GM19468 (cell line): Measurements from ENCODE around the gene ADGRV1.
"Not testable (repeated sequence)": the region's sequence is repeated elsewhere in the genome, so short reads cannot be mapped to it uniquely, and the experiment has no call there.

ENCODE experiments used
- ATAC-seq: cut with Tn5 transposase; IDR thresholded peaks from one replicate; pipeline ENCODE4 v1.9.1; 2021; ENCODE audit warnings: mild to moderate bottlenecking, moderate library complexity, moderate number of reproducible peaks; ENCODE audit not compliant: unreplicated experiment; ENCODE audit errors: extremely low read depth

The ADGRV1 gene

DNA sequence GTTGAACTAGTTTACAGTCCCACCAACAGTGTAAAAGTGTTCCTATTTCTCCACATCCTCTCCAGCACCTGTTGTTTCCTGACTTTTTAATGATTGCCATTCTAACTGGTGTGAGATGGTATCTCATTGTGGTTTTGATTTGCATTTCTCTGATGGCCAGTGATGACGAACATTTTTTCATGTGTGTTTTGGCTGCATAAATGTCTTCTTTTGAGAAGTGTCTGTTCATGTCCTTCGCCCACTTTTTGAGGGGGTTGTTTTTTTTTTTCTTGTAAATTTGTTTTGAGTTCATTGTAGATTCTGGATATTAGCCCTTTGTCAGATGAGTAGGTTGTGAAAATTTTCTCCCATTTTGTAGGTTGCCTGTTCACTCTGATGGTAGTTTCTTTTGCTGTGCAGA is 365.6 kb downstream of the ADGRV1 start:
- not testable (repeated sequence) for ATAC-seq

DNA sequence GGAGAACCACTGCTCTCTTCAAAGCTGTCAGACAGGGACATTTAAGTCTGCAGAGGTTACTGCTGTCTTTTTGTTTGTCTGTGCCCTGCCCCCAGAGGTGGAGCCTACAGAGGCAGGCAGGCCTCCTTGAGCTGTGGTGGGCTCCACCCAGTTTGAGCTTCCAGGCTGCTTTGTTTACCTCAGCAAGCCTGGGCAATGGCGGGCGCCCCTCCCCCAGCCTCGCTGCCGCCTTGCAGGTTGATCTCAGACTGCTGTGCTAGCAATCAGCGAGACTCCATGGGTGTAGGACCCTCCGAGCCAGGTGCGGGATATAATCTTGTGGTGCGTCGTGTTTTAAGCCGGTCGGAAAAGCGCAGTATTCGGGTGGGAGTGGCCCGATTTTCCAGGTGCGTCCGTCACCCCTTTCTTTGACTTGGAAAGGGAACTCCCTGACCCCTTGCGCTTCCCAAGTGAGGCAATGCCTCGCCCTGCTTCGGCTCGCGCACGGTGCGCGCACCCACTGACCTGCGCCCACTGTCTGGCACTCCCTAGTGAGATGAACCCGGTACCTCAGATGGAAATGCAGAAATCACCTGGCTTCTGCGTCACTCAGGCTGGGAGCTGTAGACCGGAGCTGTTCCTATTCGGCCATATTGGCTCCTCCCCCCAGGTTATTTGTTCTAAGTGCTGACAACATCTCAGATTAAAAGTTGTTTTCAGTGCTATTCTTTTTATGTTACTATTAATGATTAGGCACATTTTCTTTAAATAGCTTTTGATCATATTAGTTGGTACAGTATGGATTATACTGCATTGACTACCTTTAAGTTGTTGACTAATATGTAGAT is 370.6 kb downstream of the ADGRV1 start:
- not testable (repeated sequence) for ATAC-seq

DNA sequence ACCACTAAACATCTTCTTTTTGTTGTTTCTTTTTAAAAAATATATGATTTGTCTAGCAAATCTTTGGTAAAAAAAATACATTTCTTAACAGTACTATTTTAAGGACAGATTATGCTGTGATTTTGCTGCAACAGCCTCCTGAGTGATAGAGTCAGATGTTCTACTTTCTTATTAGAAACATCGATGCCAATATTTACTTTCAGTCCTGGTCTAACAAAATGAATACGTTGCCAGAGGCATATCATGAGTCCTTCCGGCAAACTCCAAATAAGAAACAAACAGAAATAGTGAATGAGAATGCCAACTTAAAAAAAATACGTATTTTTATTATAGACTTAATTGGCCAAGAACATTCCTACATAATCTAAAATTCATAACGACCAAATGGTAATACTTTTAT is 371.5 kb downstream of the ADGRV1 start:
- no peak for ATAC-seq

DNA sequence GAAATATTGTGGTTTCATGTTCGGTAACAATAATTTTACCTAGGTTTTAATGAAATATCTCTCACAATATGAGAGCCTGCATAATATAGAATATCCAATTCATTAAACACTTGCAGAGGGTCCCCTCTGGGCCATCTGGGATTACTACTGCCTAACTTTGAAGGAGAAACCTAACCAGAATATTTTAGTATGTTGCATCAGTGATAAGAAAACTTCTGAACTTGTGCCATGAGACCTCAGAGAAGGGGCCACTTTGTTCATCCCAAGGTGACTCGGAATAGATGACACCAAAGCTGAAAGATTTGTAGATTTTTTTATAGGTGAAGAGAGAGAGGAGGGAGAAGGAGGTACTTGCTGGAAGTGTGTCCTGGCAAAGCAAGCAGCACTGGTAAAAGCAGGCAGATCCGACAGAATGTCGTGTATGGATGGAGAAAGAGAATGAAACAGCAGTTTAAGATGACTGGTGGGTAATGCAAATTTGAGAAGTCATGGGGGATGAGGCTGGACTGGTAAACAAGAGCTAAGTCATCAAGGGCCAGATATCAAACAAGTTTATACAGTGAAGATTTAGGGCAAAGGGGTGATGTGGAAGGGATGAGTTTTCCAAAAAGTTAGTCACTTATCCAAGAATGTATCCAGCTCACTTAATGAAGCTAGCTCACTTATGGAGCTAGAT is 372.3 kb downstream of the ADGRV1 start:
- no peak for ATAC-seq

DNA sequence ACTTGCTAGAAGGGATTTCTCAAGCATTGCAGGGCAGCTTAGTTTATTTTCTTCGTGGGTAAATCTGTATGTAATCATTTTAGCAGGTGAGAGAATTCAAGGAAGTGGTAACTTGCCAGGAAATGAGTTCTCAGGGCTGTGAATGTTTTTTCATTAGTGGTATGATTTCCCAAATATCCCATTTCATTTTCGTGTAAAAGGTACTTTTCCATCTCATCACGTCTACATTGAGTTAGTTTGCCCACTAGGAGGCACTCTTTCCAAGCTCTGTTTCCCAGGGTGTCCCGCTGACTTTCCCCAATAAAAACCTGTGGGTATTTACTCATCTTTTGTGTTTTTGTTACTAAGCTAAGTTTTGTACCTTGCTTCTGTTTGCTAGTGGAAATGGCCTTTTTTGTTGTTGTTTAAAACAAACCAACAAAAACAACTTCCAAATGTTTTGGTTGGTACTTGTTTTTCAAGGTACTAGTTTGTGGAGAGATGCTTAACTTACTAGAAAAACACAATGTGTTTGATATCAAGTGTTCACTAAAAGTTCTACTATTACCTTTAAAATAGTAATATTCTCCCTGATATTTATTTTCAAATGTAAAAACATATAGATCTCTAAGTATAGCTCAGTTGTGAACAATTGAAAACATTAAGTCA is 373.6 kb downstream of the ADGRV1 start:
- ATAC-seq = no peak

DNA sequence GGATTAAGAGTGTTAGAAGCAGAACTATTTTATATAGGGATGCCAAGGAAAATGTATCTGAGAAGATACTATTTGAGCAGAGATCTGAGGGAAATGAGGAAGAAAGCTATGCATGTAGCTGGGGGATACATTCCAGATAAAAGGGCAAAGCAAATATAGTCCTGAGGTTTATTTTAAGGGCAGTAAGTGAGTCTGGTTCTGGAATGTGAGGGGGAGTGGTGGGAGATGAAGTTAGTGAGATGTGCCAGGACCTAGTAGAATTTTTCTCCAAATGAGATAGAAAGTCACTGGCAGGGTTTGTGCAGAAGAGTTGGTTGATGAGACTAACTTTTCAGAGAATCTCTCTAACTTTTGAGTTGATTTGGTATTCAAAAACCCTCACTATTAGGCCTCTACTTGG is 374.7 kb downstream of the ADGRV1 start:
- ATAC-seq = no peak

DNA sequence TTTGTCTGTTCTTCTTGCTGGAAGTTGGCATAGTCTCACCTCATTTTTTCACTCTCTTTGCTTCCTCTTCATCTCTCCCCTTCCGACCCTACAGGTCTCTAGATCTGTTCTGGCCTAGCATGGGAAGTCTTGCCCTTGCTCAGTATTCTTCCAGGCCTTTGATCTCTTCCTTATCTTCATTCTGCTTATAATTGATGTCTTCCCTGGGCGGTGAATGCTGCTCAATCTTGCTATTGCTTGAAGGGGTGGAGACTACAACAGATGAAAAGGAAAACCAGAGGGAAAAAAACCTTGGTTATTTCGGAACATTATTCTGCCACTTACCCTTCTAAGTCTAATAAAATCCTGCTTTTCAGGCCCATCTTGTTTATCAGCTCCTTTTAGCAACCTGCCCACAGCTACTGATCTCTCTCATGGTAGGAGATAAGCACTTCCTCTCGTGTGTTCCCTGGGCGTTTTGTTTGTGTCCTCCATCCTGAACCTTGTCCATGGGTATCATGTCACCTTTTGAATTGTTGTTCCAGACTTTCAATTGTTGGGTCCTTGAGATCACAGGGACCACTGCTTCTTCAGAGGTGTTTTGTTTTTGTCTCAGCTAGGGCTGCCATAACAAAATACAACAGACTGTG is 375.6 kb downstream of the ADGRV1 start:
- ATAC-seq = no peak

DNA sequence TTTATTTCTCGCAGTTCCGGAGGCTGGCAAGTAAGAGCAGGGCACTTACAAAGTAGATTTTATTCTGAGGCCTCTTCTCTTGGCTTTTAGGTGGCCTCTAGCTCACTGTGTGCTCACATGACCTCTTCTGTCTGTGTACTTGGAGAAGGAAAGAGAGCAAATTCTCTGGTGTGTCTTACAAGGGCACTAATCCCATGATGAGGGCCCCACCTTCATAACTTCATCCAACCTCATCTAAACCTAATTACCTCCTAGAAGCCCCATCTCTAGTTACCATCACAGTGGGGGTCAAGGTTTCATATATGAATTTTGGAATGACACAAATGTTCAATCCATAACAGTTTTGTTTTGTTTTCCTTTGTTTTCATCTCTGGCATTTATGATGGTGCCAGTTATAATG is 376.1 kb downstream of the ADGRV1 start:
- ATAC-seq = no peak

DNA sequence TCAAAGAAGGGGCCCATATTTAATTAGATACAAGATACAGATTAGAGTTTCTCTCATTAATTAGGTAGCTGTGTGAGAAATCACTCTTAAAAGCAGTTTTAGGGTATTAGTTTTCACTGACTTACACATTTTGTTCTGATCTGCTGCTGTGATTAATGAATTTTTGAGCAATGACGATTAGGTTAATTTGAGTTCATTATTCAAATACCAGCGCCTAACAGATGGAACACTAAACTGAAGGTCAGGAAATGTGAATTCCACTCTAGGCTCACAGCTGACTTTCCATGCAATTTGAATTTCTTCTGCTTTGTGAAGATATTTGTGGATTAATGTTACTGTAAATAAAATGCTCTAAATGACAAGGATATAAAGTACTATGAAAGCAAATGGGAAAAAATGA is 380.6 kb downstream of the ADGRV1 start:
- ATAC-seq = no peak

DNA sequence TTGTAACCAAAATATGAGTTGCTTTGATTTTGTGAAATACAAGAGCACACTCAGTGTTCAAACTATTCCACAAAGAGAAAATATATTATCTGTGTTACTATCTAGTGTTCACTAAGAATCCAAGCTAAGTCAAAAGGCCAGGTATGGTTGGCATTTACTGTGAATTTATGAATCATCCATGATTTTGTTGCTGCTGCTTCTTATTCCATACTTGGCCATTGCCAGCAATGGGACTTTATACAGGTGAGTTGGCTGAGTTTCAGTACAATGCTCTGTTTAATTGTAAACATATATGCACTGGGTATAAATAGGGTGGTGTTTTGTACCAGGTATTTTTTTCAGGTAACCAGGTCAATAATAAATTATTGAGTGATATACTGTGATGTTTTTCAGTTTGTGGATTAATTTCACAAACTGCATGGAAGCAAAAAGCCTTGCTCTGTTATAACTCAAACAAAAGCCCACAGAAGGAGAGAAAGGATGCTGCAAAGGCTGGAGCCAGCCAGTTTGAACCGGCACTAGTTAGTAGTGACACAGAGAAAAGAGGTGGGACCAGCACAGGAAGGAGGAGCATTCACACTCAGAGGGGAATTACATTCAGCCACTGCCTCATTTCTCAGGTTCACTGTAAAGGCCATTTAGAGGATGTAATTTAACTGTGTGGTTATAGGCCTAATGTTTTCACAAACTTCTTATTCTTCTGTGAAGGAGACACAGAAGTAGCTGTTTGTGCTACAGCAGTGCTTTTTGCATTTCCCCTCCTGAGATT is 381.8 kb downstream of the ADGRV1 start:
- ATAC-seq = peak; percentile 81

DNA sequence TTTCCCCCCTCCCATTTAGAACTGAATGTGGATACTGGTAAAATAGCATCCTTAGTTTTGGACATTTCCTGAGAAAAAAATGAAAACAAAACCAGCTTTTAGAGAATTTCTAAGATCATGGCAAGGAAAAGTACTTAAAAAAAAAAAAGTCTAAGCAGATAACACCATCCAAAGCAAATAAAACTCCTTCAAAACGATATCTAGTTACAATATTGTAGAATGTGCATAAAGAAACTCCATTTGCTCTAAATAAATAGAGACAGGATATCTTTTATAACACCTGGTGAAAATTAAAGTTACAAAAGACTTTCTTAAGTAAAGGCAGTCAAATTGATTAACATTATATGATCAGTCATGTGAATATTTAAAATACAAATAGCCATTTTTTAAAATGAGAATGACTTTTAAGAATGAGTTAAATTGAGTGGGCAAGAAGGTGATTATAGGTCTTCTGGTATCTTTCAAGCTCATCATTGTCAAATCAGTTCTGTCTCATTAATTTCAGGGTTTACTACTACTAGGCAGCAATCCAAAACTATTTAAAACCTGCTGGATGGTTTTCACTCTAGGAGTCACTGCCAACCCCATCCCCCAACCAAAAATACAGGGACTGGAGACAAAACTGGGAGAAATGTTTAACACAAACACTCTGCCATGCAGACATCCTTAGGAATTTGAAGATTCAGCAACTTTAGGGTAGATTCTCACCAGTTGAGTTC is 382.6 kb downstream of the ADGRV1 start:
- no peak for ATAC-seq

DNA sequence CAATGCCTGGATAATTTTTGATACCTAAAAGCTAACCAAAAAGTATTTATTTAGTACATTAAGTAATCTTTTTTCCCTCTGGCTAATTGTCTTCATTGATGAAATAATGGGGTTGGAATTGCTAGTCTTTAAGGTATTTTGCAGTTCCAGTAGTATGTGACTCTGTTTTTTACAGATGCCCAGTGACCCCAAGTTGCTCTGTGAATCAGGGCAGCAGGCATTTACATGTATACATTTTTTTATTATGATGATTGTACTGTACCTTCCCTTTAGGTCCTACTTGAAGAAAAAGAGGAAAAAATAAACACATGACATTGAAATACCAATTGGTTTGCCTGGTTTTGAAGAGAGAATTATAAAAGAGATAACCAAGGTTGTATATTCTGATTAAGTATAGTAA is 385.5 kb downstream of the ADGRV1 start:
- no peak for ATAC-seq

DNA sequence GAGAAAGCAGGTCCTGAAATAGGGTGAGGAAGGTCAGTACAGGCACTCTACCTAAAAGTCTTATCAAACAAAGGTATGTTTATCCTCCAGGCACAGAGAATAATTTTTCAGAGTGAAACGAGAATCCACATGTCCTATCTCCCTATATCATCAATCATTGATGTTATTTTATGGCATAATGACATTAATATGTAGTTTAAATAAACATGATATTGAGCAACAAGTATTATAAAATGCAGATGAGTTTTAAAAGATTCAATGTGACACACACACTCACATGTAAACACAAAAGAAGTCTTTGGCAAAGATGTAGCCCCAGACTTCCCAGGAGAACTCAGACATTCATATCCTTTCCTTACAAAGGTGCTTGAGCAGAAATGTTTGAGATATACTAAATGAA is 389.1 kb downstream of the ADGRV1 start:
- ATAC-seq = no peak

DNA sequence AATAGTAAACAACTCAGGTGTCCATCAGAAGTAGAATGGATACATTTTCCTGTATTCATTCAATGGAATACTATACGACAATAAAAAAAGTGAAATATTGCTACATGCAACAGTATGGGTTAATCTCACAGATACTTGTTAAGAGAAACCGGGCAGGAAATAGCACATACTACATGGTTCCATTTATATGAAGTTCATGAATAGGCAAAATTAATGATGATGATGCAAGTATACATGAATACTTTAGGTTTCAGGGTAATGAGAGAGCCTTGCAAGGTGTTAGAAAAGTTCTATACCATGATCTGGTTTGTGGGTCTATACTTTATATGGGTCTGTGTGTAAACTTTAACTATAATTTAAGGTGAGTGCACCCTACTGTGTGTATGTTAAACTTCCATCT is 390.4 kb downstream of the ADGRV1 start:
- ATAC-seq = no peak

DNA sequence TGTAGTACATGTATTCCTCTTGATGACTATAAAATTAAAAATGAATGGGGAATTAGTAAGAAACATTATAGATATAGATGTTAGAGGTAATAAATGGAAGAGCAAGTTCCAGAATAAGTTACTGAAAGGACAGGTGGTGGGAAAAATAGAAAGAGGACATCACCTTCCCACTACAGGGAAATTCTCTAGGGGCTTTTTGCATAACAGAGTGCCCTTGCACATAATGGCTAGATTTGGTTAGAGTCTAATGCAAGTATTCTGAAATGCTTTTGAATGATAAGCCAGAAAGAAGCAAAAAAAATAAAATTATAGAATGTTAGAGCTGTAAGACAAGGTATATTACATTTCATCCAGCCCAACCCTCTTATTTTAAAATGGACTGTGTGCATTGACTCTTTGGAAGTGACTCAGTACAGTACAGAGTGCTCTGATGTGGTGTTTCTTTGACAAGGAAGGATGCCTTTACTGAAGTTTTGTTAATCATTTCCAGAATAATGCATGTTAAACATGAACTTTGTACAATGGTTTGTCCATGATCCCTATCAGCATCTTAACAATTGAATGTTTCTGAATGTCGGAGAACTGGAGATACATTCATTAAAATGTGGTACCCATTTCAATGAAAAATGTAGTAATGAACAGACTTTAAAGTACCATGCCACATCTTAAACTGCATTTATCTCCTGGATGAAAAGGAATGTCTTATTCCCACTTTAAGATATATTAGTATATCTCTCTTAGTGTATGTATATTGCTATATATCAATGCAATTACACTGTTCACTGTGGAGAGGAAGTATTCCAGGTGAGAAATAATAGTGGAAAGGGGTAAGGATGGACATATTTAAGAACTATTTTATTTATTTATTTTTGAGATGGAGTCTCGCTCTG is 391.1 kb downstream of the ADGRV1 start:
- ATAC-seq = peak; percentile 58

DNA sequence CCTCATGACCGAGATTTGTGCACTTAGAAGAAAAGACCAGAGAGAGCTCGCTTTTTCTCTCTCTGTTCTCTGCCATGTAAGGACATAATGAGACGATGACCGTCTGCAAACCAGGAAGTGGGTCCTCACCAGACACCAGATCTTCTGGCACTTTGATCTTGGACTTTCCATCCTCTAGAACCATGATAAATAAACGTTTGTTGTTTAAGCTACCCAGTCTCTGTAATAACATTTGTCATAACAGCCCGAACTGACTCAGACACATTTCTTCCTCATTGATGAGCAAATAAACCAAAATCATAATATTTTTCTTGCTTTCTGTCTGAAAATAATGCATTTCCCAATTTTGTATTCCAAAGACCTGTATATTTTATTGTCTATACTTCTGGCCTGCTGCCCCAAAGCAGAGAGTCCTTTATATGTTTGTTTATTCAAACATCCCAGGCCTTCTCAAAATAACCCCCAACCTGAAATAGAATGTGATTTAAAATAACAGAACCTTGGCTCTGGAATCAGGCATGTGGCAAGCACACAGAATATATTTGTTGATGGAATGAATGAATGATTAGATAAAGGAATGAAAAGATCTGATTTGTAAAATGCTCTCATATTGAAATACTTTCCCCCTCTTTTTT is 396.5 kb downstream of the ADGRV1 start:
- no peak for ATAC-seq

DNA sequence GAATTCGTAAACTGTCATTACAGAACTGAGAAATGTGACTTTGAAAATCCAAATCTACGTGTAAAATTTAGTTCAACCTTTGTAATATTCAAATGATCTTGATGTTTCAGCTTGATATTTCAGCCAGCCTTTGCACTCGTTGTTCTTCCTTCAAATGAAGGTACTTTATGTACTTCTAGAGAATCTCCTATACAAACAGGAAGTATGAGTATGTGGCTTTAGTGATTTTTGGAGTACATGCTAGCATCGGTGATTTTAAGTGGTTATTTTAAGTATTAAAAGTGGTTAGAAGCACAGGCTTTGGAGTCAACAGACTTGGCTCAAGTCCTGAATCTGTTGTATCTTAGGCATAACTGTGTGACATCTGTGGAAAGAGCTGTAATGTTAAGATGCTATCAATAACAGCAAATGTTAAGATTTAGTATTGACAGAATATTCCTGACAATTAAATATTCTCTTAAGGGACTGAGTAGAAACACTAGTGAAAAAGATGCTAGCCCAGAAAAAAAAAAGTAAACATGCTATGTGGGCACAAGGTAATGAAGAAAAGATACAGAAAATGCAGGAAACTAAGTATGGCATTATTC is 398.0 kb downstream of the ADGRV1 start:
- no peak for ATAC-seq

DNA sequence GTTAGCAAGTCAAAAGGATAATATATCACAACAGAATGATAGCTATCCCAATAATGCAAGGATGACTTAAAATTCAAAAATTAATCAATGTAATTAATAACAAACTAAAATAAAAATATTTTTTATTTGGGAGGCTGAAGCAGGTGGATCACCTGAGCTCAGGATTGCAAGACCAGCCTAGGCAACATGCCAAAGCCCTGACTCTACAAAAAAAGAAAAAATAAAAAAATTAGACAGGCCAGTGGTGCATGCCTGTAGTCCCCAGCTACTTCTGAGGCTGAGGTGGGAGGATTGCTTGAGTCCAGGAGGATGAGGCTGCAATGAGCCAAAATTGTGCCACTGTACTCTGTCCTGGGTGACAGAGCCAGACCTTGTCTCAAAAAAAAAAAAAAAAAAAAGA is 399.3 kb downstream of the ADGRV1 start:
- no peak for ATAC-seq
